HepG2 (cell line): Measurements from ENCODE around the gene ABCB6. TPM values are rescaled to one million over a fixed set of nuclear protein-coding genes. Genes with fewer than 3 reads are reported as not detected.

ENCODE experiments used
- MAF1 ChIP-seq: sonication (generic); formaldehyde crosslinking; IDR thresholded peaks from 2 replicates; pipeline ENCODE4 v1.5.0; 2020; ENCODE audit warnings: missing genetic modification reagents, borderline replicate concordance
- MNT ChIP-seq: fragments of 450-650 bp; IDR thresholded peaks from 2 replicates; pipeline ENCODE4 v1.6.1; 2016
- NONO ChIP-seq, 2 experiments: fragments of 450-650 bp in 1 of 2; sonication (generic) in 1 of 2; formaldehyde crosslinking in 1 of 2; IDR thresholded peaks in 1 of 2; conservative IDR thresholded peaks in 1 of 2; 2 replicates each; pipeline versions ENCODE4 v1.6.1 to v1.8.0; 2017 to 2022; ENCODE audit warnings: mild to moderate bottlenecking in 1 of 2, missing genetic modification reagents in 1 of 2, moderate library complexity in 1 of 2
- PAXIP1 ChIP-seq: sonication (generic); formaldehyde crosslinking; conservative IDR thresholded peaks from 2 replicates; pipeline ENCODE4 v1.4.0; 2020; ENCODE audit warnings: mild to moderate bottlenecking, missing genetic modification reagents, moderate library complexity
- PHF8 ChIP-seq: sonication (generic); formaldehyde crosslinking; IDR thresholded peaks from 2 replicates; pipeline ENCODE4 v1.5.0; 2020; ENCODE audit warnings: missing genetic modification reagents
- PRDM10 ChIP-seq: sonication (generic); formaldehyde crosslinking; IDR thresholded peaks from 2 replicates; pipeline ENCODE4 v1.4.0; 2020; ENCODE audit warnings: low read depth, missing genetic modification reagents
- SYNCRIP ChIP-seq: fragments of 200-400 bp; formaldehyde crosslinking; IDR thresholded peaks from 2 replicates; pipeline ENCODE4 v1.6.1; 2018; ENCODE audit warnings: mild to moderate bottlenecking, low read depth, low read length; ENCODE audit not compliant: insufficient read depth
- ZBTB25 ChIP-seq: IDR thresholded peaks from 2 replicates; pipeline ENCODE4 v1.6.1; 2018; ENCODE audit warnings: missing genetic modification reagents
- ZNF276 ChIP-seq: sonication (generic); formaldehyde crosslinking; IDR thresholded peaks from 2 replicates; pipeline ENCODE4 v1.4.0; 2020; ENCODE audit warnings: mild to moderate bottlenecking, low read depth, missing genetic modification reagents
- ZNF607 ChIP-seq: sonication (generic); formaldehyde crosslinking; IDR thresholded peaks from 2 replicates; pipeline ENCODE4 v1.5.1; 2020; ENCODE audit warnings: missing genetic modification reagents, mild to moderate bottlenecking, borderline replicate concordance
- ZNF710 ChIP-seq: sonication (generic); formaldehyde crosslinking; IDR thresholded peaks from 2 replicates; pipeline ENCODE4 v1.5.0; 2020; ENCODE audit warnings: mild to moderate bottlenecking, missing genetic modification reagents, borderline replicate concordance
- ZNF841 ChIP-seq: sonication (generic); formaldehyde crosslinking; IDR thresholded peaks from 2 replicates; pipeline ENCODE4 v1.8.1; 2023; ENCODE audit warnings: missing genetic modification reagents, borderline replicate concordance
- polyA plus RNA-seq, 8 experiments: library from polyadenylated mRNA; depleted of rRNA in 3 of 8; stranded (reverse) in 7 of 8; unstranded in 1 of 8; fragments of >200 nt; fragmentation: Illumina TruSeq in 4 of 8; extraction: Trizol in 4 of 8; gene quantifications; 2 replicates each; pipeline versions ENCODE4 v1.2.1 to v1.2.3, GENCODE V29; 2011 to 2016; ENCODE audit warnings: low read depth in 4 of 8, missing spikeins in 1 of 8, mixed read lengths in 1 of 8; ENCODE audit not compliant: insufficient read depth in 1 of 8
- total RNA-seq, 5 experiments: library from RNA; depleted of rRNA; stranded (reverse); fragments of >200 nt; fragmentation: Illumina TruSeq; extraction: Trizol; gene quantifications; 2 replicates each; pipeline ENCODE4 v1.2.3, GENCODE V29; 2016; ENCODE audit warnings: low read depth in 1 of 5

ABCB6 gene
- total and polyA plus RNA-seq, 2 of the 13 experiments (the other 11 are each of a cell fraction or from before 2014, with no cell fraction given) = 91.1 to 137 TPM

- peak; percentile 73 for TF ChIP-seq PAXIP1
- no peak for TF ChIP-seq MNT
- TF ChIP-seq ZBTB25 (CRISPR knock-in tag) = peak; percentile 83; the same call in 1 of the 2 replicates
- TF ChIP-seq ZNF841 (CRISPR knock-in tag) = no peak
- peak; percentile 81 for TF ChIP-seq ZNF607 (CRISPR knock-in tag)
- TF ChIP-seq PHF8 = peak; percentile 89
- TF ChIP-seq PRDM10 (CRISPR knock-in tag) = peak; percentile 71; the same call in 1 of the 2 replicates
- no peak for TF ChIP-seq NONO (IDR thresholded peaks at IDR 0.05)
- TF ChIP-seq NONO (CRISPR knock-in tag; conservative IDR thresholded peaks at IDR 0.05) = peak; percentile 74
- TF ChIP-seq ZNF276 (CRISPR knock-in tag) = no peak; the same call in 1 of the 2 replicates
- TF ChIP-seq SYNCRIP = no peak
- TF ChIP-seq MAF1 = peak; percentile 61; the same call in 1 of the 2 replicates
- TF ChIP-seq ZNF710 (CRISPR knock-in tag) = peak; percentile 72
Measured at GRCh38 chr2:219206328-219207133, 12.2 kb downstream of the ABCB6 start, which contains the start of gene ZFAND2B (continued).
